Stomach (tissue), 9 donors: ENCODE results near the gene ZNF280B. TPM values are rescaled to one million over a fixed set of nuclear protein-coding genes. Genes with fewer than 3 reads are reported as not detected.
"Not testable (repeated sequence)": the region's sequence is repeated elsewhere in the genome, so short reads cannot be mapped to it uniquely, and the experiment has no call there.

Source experiments
- DNase-seq, 2 donors: peaks; one replicate each; pipeline versions ENCODE4 v3.0.0 to v3.0.0-alpha.2; 2013 to 2019
- H3K27ac ChIP-seq, 5 donors: fragments of 200-600 bp in 4 of 5; sonication (generic) in 4 of 5; one replicate each; pipeline ENCODE4 v1.5.1; 2013 to 2019; ENCODE audit warnings: mild to moderate bottlenecking in 1 of 5, moderate library complexity in 1 of 5
- H3K27me3 ChIP-seq, 3 donors: fragments of 200-600 bp; sonication (generic); one replicate each; pipeline ENCODE4 v1.5.1; 2017 to 2019; ENCODE audit warnings: mixed run types in 1 of 3
- H3K36me3 ChIP-seq, 4 donors: fragments of 200-600 bp; sonication (generic); 1 replicate in 3 of 4; 2 replicates in 1 of 4; pipeline ENCODE4 v1.5.1; 2016 to 2019
- H3K4me1 ChIP-seq, 4 donors: fragments of 200-600 bp; sonication (generic); one replicate each; pipeline ENCODE4 v1.5.1; 2016 to 2019
- H3K4me3 ChIP-seq, 4 donors: fragments of 200-600 bp; sonication (generic) in 3 of 4; one replicate each; pipeline ENCODE4 v1.5.1; 2016 to 2019; ENCODE audit warnings: mild to moderate bottlenecking in 1 of 4
- H3K9me3 ChIP-seq, 4 donors: fragments of 200-600 bp; sonication (generic); one replicate each; pipeline ENCODE4 v1.5.1; 2016 to 2019
- CTCF ChIP-seq, 7 experiments: fragments of 450-650 bp in 4 of 7; fragments of 200-600 bp in 3 of 7; sonication (generic) in 3 of 7; IDR thresholded peaks; one replicate each; pipeline ENCODE4 v1.5.1; 2016 to 2019; ENCODE audit warnings: antibody characterized with exemption in 7 of 7, control low read depth in 2 of 7, mild to moderate bottlenecking in 1 of 7
- EP300 ChIP-seq: sonication (generic); formaldehyde crosslinking; IDR thresholded peaks from one replicate; pipeline ENCODE4 v1.6.1; 2017; ENCODE audit warnings: antibody characterized with exemption
- POLR2A ChIP-seq, 4 donors: fragments of 450-650 bp; IDR thresholded peaks; one replicate each; pipeline ENCODE4 v1.6.1; 2016; ENCODE audit warnings: antibody characterized with exemption in 4 of 4, control low read depth in 2 of 4, mild to moderate bottlenecking in 1 of 4, moderate library complexity in 1 of 4
- POLR2AphosphoS5 ChIP-seq, 3 donors: sonication (generic); formaldehyde crosslinking; IDR thresholded peaks; one replicate each; pipeline ENCODE4 v1.6.1; 2016; ENCODE audit warnings: antibody characterized with exemption in 3 of 3
- WGBS, 5 donors: extraction: QIAGEN DNeasy Blood & Tissue Kit in 3 of 5; methylation state at CpG; one replicate each; pipeline versions ENCODE4 v1.1.5 to v1.1.7; 2013 to 2018; 5-methylcytosine and 5-hydroxymethylcytosine counted together
- intact Hi-C: fragments of 100-400 bp; cut with DNase I; formaldehyde crosslinking; loops from one replicate; pipeline ENCODE4 v1.15.1; 2023; ENCODE audit warnings: low total_unique reads
- polyA plus RNA-seq, 3 donors: library from polyadenylated mRNA; stranded (reverse); fragments of 200-250 nt; gene quantifications; one replicate each; pipeline ENCODE4 v1.2.3, GENCODE V29; 2013
- total RNA-seq, 5 donors: library from RNA; depleted of rRNA; stranded (reverse); fragments of >200 nt; gene quantifications; one replicate each; pipeline versions ENCODE4 v1.1.0 to v1.2.3, GENCODE V29; 2014 to 2016
- donor health status: healthy with polysubstance abuse.
- donor health status: Bipolar disorder and iron deficiency.
- donor health status: healthy.

Gene ZNF280B
- total and polyA plus RNA-seq, 8 donors = under 0.01 to 1.3 (median 0.15) TPM; not detected in 1

- intact Hi-C loops = no loop called here
- no peaks in the 10 kb centered on the region for H3K9me3 ChIP-seq
- H3K4me3 ChIP-seq = no peak overlapping the region
- WGBS, 5 donors = 61 to 70% (median 66%) methylated on average over 2 of the region's 2 CpGs
- no peaks in the 10 kb centered on the region for H3K27me3 ChIP-seq
- TF ChIP-seq CTCF (IDR thresholded peaks at IDR 0.05) (no peak), EP300 (no peak), POLR2A (IDR thresholded peaks at IDR 0.05) (no peak), POLR2AphosphoS5 (IDR thresholded peaks at IDR 0.05) (no peak)
- H3K4me1 ChIP-seq = no peaks in the 10 kb centered on the region
- DNase-seq = no peak
- peaks cover 0 to 15% (median 0%) of the 10 kb centered on the region in 4 donors for H3K36me3 ChIP-seq
- no peak overlapping the region for H3K27ac ChIP-seq
Observed at GRCh38 chr22:22498267-22498666, 10.3 kb downstream of the ZNF280B start.

GRCh38 chr22:22491589-22491988 lies 17.0 kb downstream of the ZNF280B start:
- H3K27me3 ChIP-seq, H3K4me1 ChIP-seq, H3K9me3 ChIP-seq, intact Hi-C loops, H3K4me3 ChIP-seq, H3K27ac ChIP-seq, DNase-seq: not testable (repeated sequence)
- peaks cover 0 to 35% (median 8%) of the 10 kb centered on the region in 4 donors for H3K36me3 ChIP-seq
- 91 to 97% (median 95%) methylated on average over 3 of the region's 3 CpGs for WGBS, 5 donors

- no peaks in the 10 kb centered on the region for H3K4me1 ChIP-seq
- no peak for DNase-seq
- H3K27ac ChIP-seq = no peak overlapping the region
- 87 to 94% (median 92%) methylated on average over 5 of the region's 5 CpGs for WGBS, 5 donors
- H3K4me3 ChIP-seq = no peak overlapping the region
- no peak for TF ChIP-seq POLR2AphosphoS5 (IDR thresholded peaks at IDR 0.05)
- no peak for TF ChIP-seq EP300
- TF ChIP-seq CTCF (IDR thresholded peaks at IDR 0.05) = no peak
- TF ChIP-seq POLR2A (IDR thresholded peaks at IDR 0.05) = no peak
- no peaks in the 10 kb centered on the region for H3K9me3 ChIP-seq
- intact Hi-C loops = no loop called here
- peaks cover 0 to 35% (median 8%) of the 10 kb centered on the region in 4 donors for H3K36me3 ChIP-seq
- no peaks in the 10 kb centered on the region for H3K27me3 ChIP-seq
Observed at GRCh38 chr22:22488736-22489135, 19.8 kb downstream of the ZNF280B start.

- peaks cover 0 to 29% (median 8%) of the 10 kb centered on the region in 4 donors for H3K36me3 ChIP-seq
- H3K27me3 ChIP-seq = no peaks in the 10 kb centered on the region
- 87 to 94% (median 91%) methylated on average over 12 of the region's 12 CpGs for WGBS, 5 donors
Observed at GRCh38 chr22:22487869-22488597, 20.5 kb downstream of the ZNF280B start.

More at GRCh38 chr22:22487869-22488597, 20.5 kb downstream of the ZNF280B start:
- Histone ChIP-seq H3K9me3 (no peaks in the 10 kb centered on the region), H3K4me1 (no peaks in the 10 kb centered on the region), H3K27ac (no peak overlapping the region), H3K4me3 (no peak overlapping the region)
- intact Hi-C loops = no loop called here
- DNase-seq = no peak
- no peak for TF ChIP-seq EP300
- no peak for TF ChIP-seq CTCF (IDR thresholded peaks at IDR 0.05)
- no peak for TF ChIP-seq POLR2AphosphoS5 (IDR thresholded peaks at IDR 0.05)
- TF ChIP-seq POLR2A (IDR thresholded peaks at IDR 0.05) = no peak
